LHCN-M2 (cell line): ENCODE results near the gene SETBP1. TPM values are rescaled to one million over a fixed set of nuclear protein-coding genes. Genes with fewer than 3 reads are reported as not detected.

Experiments used
- DNase-seq: peaks from one replicate; pipeline ENCODE4 v3.0.0-alpha.2; 2012; ENCODE audit warnings: low read depth
- total RNA-seq: library from RNA; depleted of rRNA; stranded (reverse); fragments of >200 nt; gene quantifications from 2 replicates; pipeline ENCODE4 v1.2.3, GENCODE V29; 2014

Gene SETBP1
- total RNA-seq, 1 experiment from 2014 or later, result 1.6 TPM

GRCh38 chr18:44759925-44760342 is 79.2 kb downstream of the SETBP1 start:
- no peak for DNase-seq

GRCh38 chr18:44761812-44762211 is 81.1 kb downstream of the SETBP1 start:
- no peak for DNase-seq

GRCh38 chr18:44763327-44763726 is 82.6 kb downstream of the SETBP1 start:
- no peak for DNase-seq

- no peak for DNase-seq
These were observed 84.2 kb downstream of the SETBP1 start for GRCh38 chr18:44764863-44765262.

GRCh38 chr18:44765456-44765855 is 84.8 kb downstream of the SETBP1 start:
- DNase-seq, result no peak

- no peak for DNase-seq
These were observed 85.8 kb downstream of the SETBP1 start for GRCh38 chr18:44766450-44766849.

- no peak for DNase-seq
These were observed 87.1 kb downstream of the SETBP1 start for GRCh38 chr18:44767807-44768206.

- no peak for DNase-seq
These were observed 90.0 kb downstream of the SETBP1 start for GRCh38 chr18:44770641-44771040.

- DNase-seq, result no peak
These were observed 90.9 kb downstream of the SETBP1 start for GRCh38 chr18:44771572-44771955.

- DNase-seq, result no peak
These were observed 91.5 kb downstream of the SETBP1 start for GRCh38 chr18:44771956-44772917.

- DNase-seq, result no peak
These were observed 93.0 kb downstream of the SETBP1 start for GRCh38 chr18:44773640-44774155.

GRCh38 chr18:44774191-44774590 is 93.5 kb downstream of the SETBP1 start:
- DNase-seq, result no peak

- no peak for DNase-seq
These were observed 96.9 kb downstream of the SETBP1 start for GRCh38 chr18:44777457-44778192.

GRCh38 chr18:44778788-44779187 is 98.1 kb downstream of the SETBP1 start:
- DNase-seq, result no peak

GRCh38 chr18:44779753-44780292 is 99.1 kb downstream of the SETBP1 start:
- DNase-seq, result no peak

GRCh38 chr18:44781886-44782285 is 101.2 kb downstream of the SETBP1 start:
- peak; percentile 61 for DNase-seq

GRCh38 chr18:44782617-44783016 is 101.9 kb downstream of the SETBP1 start:
- no peak for DNase-seq

GRCh38 chr18:44783371-44783770 is 102.7 kb downstream of the SETBP1 start:
- DNase-seq, result no peak

- no peak for DNase-seq
These were observed 105.6 kb downstream of the SETBP1 start for GRCh38 chr18:44786257-44786656.

GRCh38 chr18:44786688-44787087 is 106.0 kb downstream of the SETBP1 start:
- no peak for DNase-seq

- DNase-seq, result peak; percentile 9
These were observed 107.6 kb downstream of the SETBP1 start for GRCh38 chr18:44788334-44788733.

GRCh38 chr18:44789710-44790109 is 109.0 kb downstream of the SETBP1 start:
- no peak for DNase-seq
